GM21825 (cell line): ENCODE data around the gene LCE6A.

Experiments used
- ATAC-seq: cut with Tn5 transposase; IDR thresholded peaks from one replicate; pipeline ENCODE4 v1.9.1; 2021; ENCODE audit warnings: mild to moderate bottlenecking, moderate library complexity; ENCODE audit not compliant: unreplicated experiment

The LCE6A gene

GRCh38 chr1:152873495-152873894 is 30.8 kb downstream of the LCE6A start:
- no peak for ATAC-seq

- ATAC-seq, result no peak
Measured at GRCh38 chr1:152876827-152877226, 34.2 kb downstream of the LCE6A start.

- no peak for ATAC-seq
Measured at GRCh38 chr1:152878042-152878441, 35.4 kb downstream of the LCE6A start, which contains the start of gene SMCP. Gene SMCP (plus strand): TSS chr1:152878322. CDS start chr1:152884423, 6,101 bp downstream.

- no peak for ATAC-seq
Measured at GRCh38 chr1:152879559-152880198, 37.0 kb downstream of the LCE6A start.

GRCh38 chr1:152880316-152880715 is 37.7 kb downstream of the LCE6A start:
- no peak for ATAC-seq

- ATAC-seq, result no peak
Measured at GRCh38 chr1:152880907-152881306, 38.3 kb downstream of the LCE6A start.

GRCh38 chr1:152884085-152884484 is 41.4 kb downstream of the LCE6A start:
- ATAC-seq, result no peak

- ATAC-seq, result no peak
Measured at GRCh38 chr1:152884506-152884905, 41.9 kb downstream of the LCE6A start.

GRCh38 chr1:152884966-152885624 is 42.4 kb downstream of the LCE6A start:
- ATAC-seq, result no peak

- no peak for ATAC-seq
Measured at GRCh38 chr1:152886085-152886484, 43.4 kb downstream of the LCE6A start.

- no peak for ATAC-seq
Measured at GRCh38 chr1:152886758-152887409, 44.2 kb downstream of the LCE6A start.

- no peak for ATAC-seq
Measured at GRCh38 chr1:152888126-152888525, 45.5 kb downstream of the LCE6A start.
